Gastroesophageal sphincter (tissue), 3 donors: ENCODE measurements around the gene SLC35B3.
A peak's percentile ranks its signal among the peaks of the same experiment; 100 is the strongest.

Experiments
- POLR2A ChIP-seq, 2 donors: fragments of 450-650 bp; IDR thresholded peaks; one replicate each; pipeline ENCODE4 v1.6.1; 2017; ENCODE audit warnings: antibody characterized with exemption in 2 of 2, mild to moderate bottlenecking in 2 of 2, moderate library complexity in 1 of 2
- POLR2AphosphoS5 ChIP-seq: sonication (generic); formaldehyde crosslinking; IDR thresholded peaks from one replicate; pipeline ENCODE4 v1.6.1; 2017; ENCODE audit warnings: antibody characterized with exemption
- TF ChIP-seq, protein P1 (sequence below), 4 experiments: fragments of 200-600 bp in 2 of 4; fragments of 450-650 bp in 2 of 4; sonication (generic) in 1 of 4; IDR thresholded peaks; one replicate each; pipeline ENCODE4 v1.5.1; 2017 to 2019; ENCODE audit warnings: antibody characterized with exemption in 4 of 4, mild to moderate bottlenecking in 2 of 4, moderate library complexity in 2 of 4

DNA sequence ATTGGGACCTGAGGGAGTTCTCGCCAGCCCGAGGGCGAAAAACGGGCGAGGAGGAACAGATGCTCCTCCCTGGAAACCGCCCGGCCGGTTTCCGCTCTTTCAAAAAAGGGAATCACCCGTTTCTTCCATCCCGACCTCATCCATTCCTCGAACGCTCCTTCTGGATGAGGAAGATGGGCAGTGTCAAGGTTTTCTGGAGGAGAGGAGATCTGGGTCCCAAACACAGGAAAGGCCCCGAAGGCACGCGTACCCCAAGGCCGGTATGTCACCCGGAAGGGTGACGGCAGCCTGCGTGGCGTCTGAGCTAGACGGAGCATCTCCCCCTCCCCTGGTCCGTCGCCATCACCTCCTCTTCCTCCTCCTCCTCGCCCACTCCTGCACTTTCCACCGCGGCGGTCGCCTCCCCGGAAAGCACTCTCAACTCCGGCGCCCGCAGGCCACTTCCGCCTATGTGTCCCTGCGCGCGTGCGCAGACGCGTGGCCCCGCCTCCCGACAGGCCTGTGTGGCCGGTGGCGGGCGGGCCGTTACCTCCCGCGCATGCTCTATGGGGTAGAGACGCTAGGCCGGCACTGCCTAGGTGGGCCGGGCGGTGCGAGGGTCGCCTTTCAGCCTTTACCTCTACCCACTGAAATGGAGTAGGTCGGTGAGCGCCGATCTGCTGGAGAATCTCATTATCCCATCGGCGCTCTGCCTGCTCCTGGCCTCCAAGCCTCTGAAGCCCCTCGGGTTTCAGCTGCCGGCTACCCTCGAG is at the start of gene SLC35B3:
- TF ChIP-seq, protein P1, sequence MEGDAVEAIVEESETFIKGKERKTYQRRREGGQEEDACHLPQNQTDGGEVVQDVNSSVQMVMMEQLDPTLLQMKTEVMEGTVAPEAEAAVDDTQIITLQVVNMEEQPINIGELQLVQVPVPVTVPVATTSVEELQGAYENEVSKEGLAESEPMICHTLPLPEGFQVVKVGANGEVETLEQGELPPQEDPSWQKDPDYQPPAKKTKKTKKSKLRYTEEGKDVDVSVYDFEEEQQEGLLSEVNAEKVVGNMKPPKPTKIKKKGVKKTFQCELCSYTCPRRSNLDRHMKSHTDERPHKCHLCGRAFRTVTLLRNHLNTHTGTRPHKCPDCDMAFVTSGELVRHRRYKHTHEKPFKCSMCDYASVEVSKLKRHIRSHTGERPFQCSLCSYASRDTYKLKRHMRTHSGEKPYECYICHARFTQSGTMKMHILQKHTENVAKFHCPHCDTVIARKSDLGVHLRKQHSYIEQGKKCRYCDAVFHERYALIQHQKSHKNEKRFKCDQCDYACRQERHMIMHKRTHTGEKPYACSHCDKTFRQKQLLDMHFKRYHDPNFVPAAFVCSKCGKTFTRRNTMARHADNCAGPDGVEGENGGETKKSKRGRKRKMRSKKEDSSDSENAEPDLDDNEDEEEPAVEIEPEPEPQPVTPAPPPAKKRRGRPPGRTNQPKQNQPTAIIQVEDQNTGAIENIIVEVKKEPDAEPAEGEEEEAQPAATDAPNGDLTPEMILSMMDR (IDR thresholded peaks at IDR 0.05), result peak in 2 of 4 experiments; percentile 3 to 11
- TF ChIP-seq POLR2A (IDR thresholded peaks at IDR 0.05), result peak; percentile 65 to 71
- TF ChIP-seq POLR2AphosphoS5, result peak; percentile 89
